Endothelial cell of umbilical vein (primary cell): Measurements from ENCODE around the gene AHNAK2. TPM values are rescaled to one million over a fixed set of nuclear protein-coding genes. Genes with fewer than 3 reads are reported as not detected.

Source experiments
- BruUV-seq: library from RNA; stranded (reverse); fragments of 400-500 nt; replicated peaks from 2 replicates; lab custom pipeline; 2021; lab: Mats Ljungman, UMichigan
- CTCF ChIA-PET: fragments of 300-600, 350-600 bp; sonication (Branson Sonifier 250); formaldehyde crosslinking; loops from one replicate; lab custom pipeline; 2021; ENCODE audit warnings: antibody characterized with exemption, inconsistent platforms; lab: Charles Lee
- POLR2A ChIA-PET: fragments of 300-600, 350-600 bp; sonication (Branson Sonifier 250); formaldehyde crosslinking; loops from one replicate; lab custom pipeline; 2021; ENCODE audit warnings: antibody characterized with exemption, inconsistent platforms; lab: Charles Lee
- DNase-seq: peaks from one replicate; pipeline ENCODE4 v3.0.0-alpha.2; 2011; ENCODE audit warnings: low read depth, low spot score
- FAIRE-seq: peaks from 2 replicates; lab custom pipeline; 2011; peaks lifted over from hg19 to GRCh38; lab: Jason Lieb, UNC
- H2AFZ ChIP-seq: 2 replicates; pipeline ENCODE4 v1.6.0; 2012; ENCODE audit warnings: low read depth, low read length, control low read depth, inconsistent platforms
- H3K27ac ChIP-seq: 2 replicates; pipeline ENCODE4 v1.5.1; 2011; ENCODE audit warnings: low read depth, mild to moderate bottlenecking, control low read depth, low read length, moderate library complexity; ENCODE audit not compliant: insufficient read depth
- H3K27me3 ChIP-seq, 2 experiments: 2 replicates each; pipeline versions ENCODE4 v1.6.0 to v1.6.1; 2011; ENCODE audit warnings: low read length in 2 of 2, mixed read lengths in 1 of 2; ENCODE audit not compliant: control insufficient read depth in 2 of 2, insufficient read depth in 2 of 2
- H3K36me3 ChIP-seq, 2 experiments: 2 replicates in 1 of 2; 3 replicates in 1 of 2; pipeline ENCODE4 v1.5.1; 2011; ENCODE audit warnings: low read length in 2 of 2, mild to moderate bottlenecking in 1 of 2, moderate library complexity in 1 of 2; ENCODE audit not compliant: control insufficient read depth in 2 of 2, insufficient read depth in 2 of 2; ENCODE audit errors: extremely low read depth in 1 of 2
- H3K4me1 ChIP-seq: 3 replicates; pipeline ENCODE4 v1.5.1; 2011; ENCODE audit warnings: mild to moderate bottlenecking, low read length; ENCODE audit not compliant: control insufficient read depth, insufficient read depth; ENCODE audit errors: extremely low read depth
- H3K4me2 ChIP-seq: 2 replicates; pipeline ENCODE4 v1.6.1; 2011; ENCODE audit warnings: low read length, control low read depth, mixed read lengths; ENCODE audit not compliant: insufficient read depth
- H3K4me3 ChIP-seq, 3 experiments: fragments of 200-600 bp in 1 of 3; sonication (generic), shearing (Covaris generic) in 1 of 3; replicated peaks in 1 of 3; 2 replicates each; pipeline ENCODE4 v1.5.1; 2011 to 2016; ENCODE audit warnings: control low read depth in 3 of 3, low read length in 3 of 3, mild to moderate bottlenecking in 2 of 3, inconsistent platforms in 1 of 3, low read depth in 1 of 3, moderate library complexity in 1 of 3; ENCODE audit not compliant: insufficient read depth in 1 of 3
- H3K79me2 ChIP-seq: 2 replicates; pipeline ENCODE4 v1.6.0; 2012; ENCODE audit warnings: low read length, inconsistent platforms; ENCODE audit not compliant: control insufficient read depth, insufficient read depth
- H3K9ac ChIP-seq: replicated peaks from 2 replicates; pipeline ENCODE3; 2011; ENCODE audit warnings: low read length, control low read depth; ENCODE audit not compliant: insufficient read depth; ENCODE audit errors: extremely low read depth
- H3K9me1 ChIP-seq: replicated peaks from 3 replicates; pipeline ENCODE4 v1.6.0; 2011; ENCODE audit warnings: mild to moderate bottlenecking, low read length; ENCODE audit not compliant: control insufficient read depth, insufficient read depth; ENCODE audit errors: extremely low read depth
- H3K9me3 ChIP-seq: replicated peaks from 2 replicates; pipeline ENCODE4 v1.5.1; 2012; ENCODE audit warnings: low read length, inconsistent platforms; ENCODE audit not compliant: control insufficient read depth, insufficient read depth
- H4K20me1 ChIP-seq: replicated peaks from 2 replicates; pipeline ENCODE3; 2011; ENCODE audit warnings: mild to moderate bottlenecking, low read length; ENCODE audit not compliant: control insufficient read depth, insufficient read depth; ENCODE audit errors: extremely low read depth
- POLR2AphosphoS5 ChIP-seq: IDR thresholded peaks from 2 replicates; pipeline ENCODE4 v1.6.1; 2012; ENCODE audit warnings: low read depth, mild to moderate bottlenecking, control low read depth, low read length, moderate library complexity; ENCODE audit not compliant: insufficient read depth
- dilution Hi-C: fragments of 300-500 bp; cut with MboI; formaldehyde crosslinking; loops from one replicate; pipeline ENCODE4 v1.15.0; 2019; ENCODE audit warnings: low sequenced_read_pairs; ENCODE audit not compliant: extremely low pct_ligation_motif_present
- intact Hi-C: fragments of 100-400 bp; cut with micrococcal nuclease; formaldehyde crosslinking; loops from one replicate; pipeline ENCODE4 v1.10.0; 2022
- polyA plus RNA-seq, 4 experiments: library from polyadenylated mRNA; depleted of rRNA in 3 of 4; stranded (reverse) in 3 of 4; unstranded in 1 of 4; fragments of >200 nt; gene quantifications; 2 replicates each; pipeline versions ENCODE4 v1.2.1 to v1.2.3, GENCODE V29; 2011 to 2012; ENCODE audit warnings: missing spikeins in 1 of 4
- total RNA-seq: library from RNA; stranded (reverse); gene quantifications from 2 replicates; pipeline ENCODE4 v1.2.3, GENCODE V29; 2021
- TF ChIP-seq, protein P1 (sequence below), 2 donors: IDR thresholded peaks; 1 replicate in 1 of 2; 2 replicates in 1 of 2; pipeline ENCODE4 v1.5.1; 2011; ENCODE audit warnings: low read length in 2 of 2, mild to moderate bottlenecking in 2 of 2, moderate library complexity in 2 of 2, control low read depth in 1 of 2, inconsistent platforms in 1 of 2, low read depth in 1 of 2; ENCODE audit not compliant: insufficient read depth in 1 of 2; ENCODE audit errors: extremely low read depth in 1 of 2

AHNAK2 gene
- total and polyA plus RNA-seq, 2 donors (not counting 3 experiments of a cell fraction or from before 2014, with no cell fraction given): 17.7 to 68.7 TPM

DNA sequence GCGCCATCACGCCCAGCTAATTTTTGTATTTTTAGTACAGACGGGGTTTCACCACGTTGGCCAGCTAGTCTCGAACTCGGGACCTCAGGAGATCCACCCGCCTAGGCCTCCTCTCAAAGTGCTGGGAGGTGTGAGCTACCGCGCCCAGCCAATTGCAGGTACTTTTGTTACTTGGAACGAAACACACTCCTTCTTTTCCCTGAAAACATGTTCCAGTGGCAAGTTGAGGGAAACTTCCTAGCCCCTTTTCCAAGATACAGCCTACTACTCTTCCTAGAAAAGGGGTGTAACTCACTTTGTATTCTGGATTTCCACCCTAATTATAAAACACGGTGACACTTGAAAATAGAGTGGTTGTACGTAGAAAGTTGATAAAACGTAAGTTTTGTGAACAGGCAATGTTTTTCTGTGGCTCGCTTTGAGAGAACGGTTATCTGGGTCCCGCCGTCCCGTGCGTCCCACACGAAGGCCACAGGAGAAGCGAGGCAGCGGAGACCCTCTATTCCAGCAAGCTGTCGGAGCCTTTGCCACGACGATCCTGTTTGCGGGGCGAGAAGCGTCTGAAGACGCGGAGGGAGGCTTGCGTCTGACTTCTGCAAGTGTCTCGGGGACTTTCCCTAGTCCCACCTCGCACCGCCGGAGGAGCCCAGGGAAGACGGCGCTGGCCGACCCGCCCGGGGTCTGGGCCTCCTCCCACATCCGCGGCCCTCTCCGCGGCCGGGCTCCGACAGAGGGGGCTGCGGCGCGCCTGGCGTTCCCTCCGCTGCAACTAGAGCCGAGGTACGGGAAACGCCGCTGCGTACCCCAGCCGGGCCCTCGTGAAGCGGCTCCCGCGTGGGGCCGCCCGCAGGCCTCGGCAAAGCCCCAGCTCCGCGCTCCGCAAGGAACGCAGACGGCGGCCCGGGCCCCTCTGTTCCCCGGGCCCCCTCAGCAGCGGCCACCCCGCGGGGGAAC is 42.0 kb upstream of the AHNAK2 start:
- TSS peak; percentile 4 for BruUV-seq
- CTCF ChIA-PET: interaction anchor here (0.9 to 3.2 kb wide), 7 partner anchors 18 to 293 kb away, joined by 3 to 34 read pairs (median 3); partner anchors contain the start of gene CLBA1

More for the DNA sequence above, 42.0 kb upstream of the AHNAK2 start:
- intact Hi-C loops (loop anchor here (2.0 kb wide), 1 partner anchor 47 kb away; no protein-coding TSS in a partner anchor), dilution Hi-C loops (no loop called here)
- Histone ChIP-seq H3K4me2 (peak overlapping the region; percentile 98), H2AFZ (no peak overlapping the region), H3K9ac (peak overlapping the region; percentile 90), H4K20me1 (no peaks in the 10 kb centered on the region), H3K9me3 (peaks cover 2% of the 10 kb centered on the region), H3K27ac (peak overlapping the region; percentile 69), H3K79me2 (peaks cover 58% of the 10 kb centered on the region), H3K9me1 (no peaks in the 10 kb centered on the region), H3K27me3 (no peaks in the 10 kb centered on the region), H3K4me3 (peak overlapping the region; percentile 68 to 96 (median 72)), H3K36me3 (no peaks in the 10 kb centered on the region), H3K4me1 (peaks cover 59% of the 10 kb centered on the region)
- POLR2A ChIA-PET: interaction anchor here (1.1 kb wide), 1 partner anchor 48 kb away, joined by 7 read pairs; no protein-coding TSS in a partner anchor
- peak; percentile 62 for FAIRE-seq
- no peak for TF ChIP-seq POLR2AphosphoS5
- TF ChIP-seq, protein P1, sequence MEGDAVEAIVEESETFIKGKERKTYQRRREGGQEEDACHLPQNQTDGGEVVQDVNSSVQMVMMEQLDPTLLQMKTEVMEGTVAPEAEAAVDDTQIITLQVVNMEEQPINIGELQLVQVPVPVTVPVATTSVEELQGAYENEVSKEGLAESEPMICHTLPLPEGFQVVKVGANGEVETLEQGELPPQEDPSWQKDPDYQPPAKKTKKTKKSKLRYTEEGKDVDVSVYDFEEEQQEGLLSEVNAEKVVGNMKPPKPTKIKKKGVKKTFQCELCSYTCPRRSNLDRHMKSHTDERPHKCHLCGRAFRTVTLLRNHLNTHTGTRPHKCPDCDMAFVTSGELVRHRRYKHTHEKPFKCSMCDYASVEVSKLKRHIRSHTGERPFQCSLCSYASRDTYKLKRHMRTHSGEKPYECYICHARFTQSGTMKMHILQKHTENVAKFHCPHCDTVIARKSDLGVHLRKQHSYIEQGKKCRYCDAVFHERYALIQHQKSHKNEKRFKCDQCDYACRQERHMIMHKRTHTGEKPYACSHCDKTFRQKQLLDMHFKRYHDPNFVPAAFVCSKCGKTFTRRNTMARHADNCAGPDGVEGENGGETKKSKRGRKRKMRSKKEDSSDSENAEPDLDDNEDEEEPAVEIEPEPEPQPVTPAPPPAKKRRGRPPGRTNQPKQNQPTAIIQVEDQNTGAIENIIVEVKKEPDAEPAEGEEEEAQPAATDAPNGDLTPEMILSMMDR (IDR thresholded peaks at IDR 0.05; ENCODE audit: extremely low read depth in 1 of 2, insufficient read depth in 1 of 2, low read depth in 1 of 2, low read length in 2 of 2): peak in 1 of 2 donors; percentile 20
- DNase-seq: peak; percentile 55
